Measurements from ENCODE around the gene PIP5K1B. TPM values are rescaled to one million over a fixed set of nuclear protein-coding genes. Genes with fewer than 3 reads are reported as not detected.

PIP5K1B gene
- polyA plus RNA-seq, 1 donor (not counting 4 experiments of a cell fraction or from before 2014, with no cell fraction given): not detected

- TF ChIP-seq CTCF (optimal IDR thresholded peaks at IDR 0.05 in 1 of 3, IDR thresholded peaks at IDR 0.05 in 1 of 3, conservative IDR thresholded peaks at IDR 0.05 in 1 of 3; ENCODE audit: extremely low read depth in 1 of 3, insufficient read depth in 2 of 3, low read length in 3 of 3) (no peak), EZH2 (IDR thresholded peaks at IDR 0.05; ENCODE audit: low read length) (no peak)
- no peak overlapping the region for H3K9ac ChIP-seq (ENCODE audit: control insufficient read depth, extremely low read depth, insufficient read depth, low read length)
- no peaks in the 10 kb centered on the region for H3K9me1 ChIP-seq (ENCODE audit: control insufficient read depth, extremely low read depth, insufficient read depth, low read length)
- DNase-seq (ENCODE audit: low read depth, low spot score) (no peak), FAIRE-seq (no peak)
- H2AFZ ChIP-seq (ENCODE audit: control insufficient read depth, low read length): no peak overlapping the region
- no peak overlapping the region for H3K27ac ChIP-seq (ENCODE audit: control insufficient read depth, insufficient read depth, low read length)
- H3K9me3 ChIP-seq (ENCODE audit: control insufficient read depth, low read depth, low read length): no peaks in the 10 kb centered on the region
- dilution Hi-C loops (cut with MboI; ENCODE audit: extremely low pct_ligation_motif_present, low sequenced_read_pairs): no loop called here
- H4K20me1 ChIP-seq (ENCODE audit: control insufficient read depth, extremely low read depth, insufficient read depth, low read length): no peaks in the 10 kb centered on the region
- peaks cover 45% of the 10 kb centered on the region for H3K27me3 ChIP-seq (ENCODE audit: control insufficient read depth, extremely low read depth, insufficient read depth, low read length)
- H3K36me3 ChIP-seq (ENCODE audit: control insufficient read depth in 2 of 2, extremely low read depth in 1 of 2, insufficient read depth in 2 of 2, low read length in 2 of 2): no peaks in the 10 kb centered on the region
- H3K79me2 ChIP-seq (ENCODE audit: control insufficient read depth, insufficient read depth, low read length): no peaks in the 10 kb centered on the region
- H3K4me1 ChIP-seq (ENCODE audit: control insufficient read depth, extremely low read depth, insufficient read depth, low read length): no peaks in the 10 kb centered on the region
- no peak overlapping the region for H3K4me2 ChIP-seq (ENCODE audit: control insufficient read depth, extremely low read depth, insufficient read depth, low read depth, low read length)
- no peak overlapping the region for H3K4me3 ChIP-seq (ENCODE audit: control insufficient read depth in 2 of 3, extremely low read depth in 1 of 3, insufficient read depth in 2 of 3, low read depth in 1 of 3, low read length in 3 of 3)
Measured at GRCh38 chr9:68704498-68704813, 584 bp upstream of the PIP5K1B start.

GRCh38 chr9:68705531-68706362 is 707 bp downstream of the PIP5K1B start:
- TF ChIP-seq EZH2 (IDR thresholded peaks at IDR 0.05; ENCODE audit: low read length) (peak; percentile 65), CTCF (optimal IDR thresholded peaks at IDR 0.05 in 1 of 3, IDR thresholded peaks at IDR 0.05 in 1 of 3, conservative IDR thresholded peaks at IDR 0.05 in 1 of 3; ENCODE audit: extremely low read depth in 1 of 3, insufficient read depth in 2 of 3, low read length in 3 of 3) (no peak)
- Histone ChIP-seq H3K36me3 (ENCODE audit: control insufficient read depth in 2 of 2, extremely low read depth in 1 of 2, insufficient read depth in 2 of 2, low read length in 2 of 2) (no peaks in the 10 kb centered on the region), H3K79me2 (ENCODE audit: control insufficient read depth, insufficient read depth, low read length) (no peaks in the 10 kb centered on the region), H4K20me1 (ENCODE audit: control insufficient read depth, extremely low read depth, insufficient read depth, low read length) (no peaks in the 10 kb centered on the region), H3K9ac (ENCODE audit: control insufficient read depth, extremely low read depth, insufficient read depth, low read length) (no peak overlapping the region), H3K27me3 (ENCODE audit: control insufficient read depth, extremely low read depth, insufficient read depth, low read length) (peaks cover 45% of the 10 kb centered on the region), H3K9me3 (ENCODE audit: control insufficient read depth, low read depth, low read length) (no peaks in the 10 kb centered on the region), H3K27ac (ENCODE audit: control insufficient read depth, insufficient read depth, low read length) (no peak overlapping the region), H3K4me2 (ENCODE audit: control insufficient read depth, extremely low read depth, insufficient read depth, low read depth, low read length) (peak overlapping the region; percentile 45), H2AFZ (ENCODE audit: control insufficient read depth, low read length) (no peak overlapping the region), H3K9me1 (ENCODE audit: control insufficient read depth, extremely low read depth, insufficient read depth, low read length) (no peaks in the 10 kb centered on the region), H3K4me1 (ENCODE audit: control insufficient read depth, extremely low read depth, insufficient read depth, low read length) (no peaks in the 10 kb centered on the region), H3K4me3 (ENCODE audit: control insufficient read depth in 2 of 3, extremely low read depth in 1 of 3, insufficient read depth in 2 of 3, low read depth in 1 of 3, low read length in 3 of 3) (peak overlapping the region in 2 of 3 experiments; percentile 35 to 40)
- dilution Hi-C loops (cut with MboI; ENCODE audit: extremely low pct_ligation_motif_present, low sequenced_read_pairs): no loop called here
- FAIRE-seq: no peak
- no peak for DNase-seq (ENCODE audit: low read depth, low spot score)
